Upper lobe of left lung (tissue), 4 donors: ENCODE results near the gene SUPV3L1.

ENCODE experiments used
- CTCF ChIP-seq, 6 experiments: fragments of 450-650 bp in 4 of 6; fragments of 200-600 bp in 2 of 6; sonication (generic) in 2 of 6; IDR thresholded peaks; one replicate each; pipeline ENCODE4 v1.5.1; 2016 to 2019; ENCODE audit warnings: antibody characterized with exemption in 6 of 6
- POLR2A ChIP-seq, 4 donors: fragments of 450-650 bp; IDR thresholded peaks; one replicate each; pipeline ENCODE4 v1.5.1; 2016 to 2017; ENCODE audit warnings: antibody characterized with exemption in 4 of 4, mild to moderate bottlenecking in 2 of 4

DNA sequence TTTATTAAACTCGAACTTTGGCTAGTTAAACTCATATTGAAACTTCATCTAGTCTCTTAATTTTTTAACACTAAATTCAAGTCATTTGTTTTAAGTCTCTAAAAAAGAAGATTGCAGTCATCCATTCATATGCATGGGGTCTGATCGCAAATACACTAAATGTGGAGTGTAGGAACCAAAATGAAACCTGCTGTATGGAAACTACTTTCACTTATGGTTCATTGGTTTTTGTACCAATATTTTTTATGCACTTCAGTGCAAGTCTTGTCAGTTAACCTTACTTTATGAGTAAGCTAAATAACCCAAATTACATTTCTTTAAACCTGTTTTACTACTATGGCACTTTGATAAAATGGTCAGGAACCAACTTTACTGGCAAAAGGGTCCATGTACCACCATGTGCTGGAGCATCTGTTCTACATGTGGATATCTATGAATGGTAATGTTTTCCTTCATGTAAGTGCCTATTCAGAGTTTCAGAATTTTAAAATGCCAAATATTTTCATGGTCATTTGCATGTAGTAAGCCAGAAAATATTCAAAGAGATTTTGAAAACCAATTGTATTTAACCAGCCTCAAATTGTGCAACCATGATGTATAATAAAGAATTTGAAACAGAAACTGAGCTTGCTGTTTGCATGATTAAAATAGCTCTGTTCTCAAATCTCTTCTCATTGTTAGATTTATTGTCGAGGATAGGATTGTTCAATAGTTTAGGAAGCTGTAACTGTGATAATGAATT is 7.6 kb upstream of the SUPV3L1 start:
- TF ChIP-seq CTCF (IDR thresholded peaks at IDR 0.05): no peak
- no peak for TF ChIP-seq POLR2A (IDR thresholded peaks at IDR 0.05)
